ENCODE results near the gene PPP2R5C. TPM values are rescaled to one million over a fixed set of nuclear protein-coding genes. Genes with fewer than 3 reads are reported as not detected.
A peak's percentile ranks its signal among the peaks of the same experiment; 100 is the strongest.

Gene PPP2R5C
- total RNA-seq, 4 donors from 2014 or later, result 66.2 to 211 (median 116) TPM

GRCh38 chr14:101836135-101836534 is 74.6 kb downstream of the PPP2R5C start:
- no peaks in the 10 kb centered on the region for H3K27me3 ChIP-seq
- intact Hi-C loops (cut with DNase I; ENCODE audit: low total_unique reads) (no loop called here), in situ Hi-C loops (cut with MboI; ENCODE audit: low pct_ligation_motif_present in 1 of 4, low pct_unique_long_range_greater_than_20kb in 1 of 4, low sequenced_read_pairs in 3 of 4) (no loop called here)
- no peak for TF ChIP-seq EP300 (IDR thresholded peaks at IDR 0.05; ENCODE audit: low read depth)
- TF ChIP-seq, protein P1, sequence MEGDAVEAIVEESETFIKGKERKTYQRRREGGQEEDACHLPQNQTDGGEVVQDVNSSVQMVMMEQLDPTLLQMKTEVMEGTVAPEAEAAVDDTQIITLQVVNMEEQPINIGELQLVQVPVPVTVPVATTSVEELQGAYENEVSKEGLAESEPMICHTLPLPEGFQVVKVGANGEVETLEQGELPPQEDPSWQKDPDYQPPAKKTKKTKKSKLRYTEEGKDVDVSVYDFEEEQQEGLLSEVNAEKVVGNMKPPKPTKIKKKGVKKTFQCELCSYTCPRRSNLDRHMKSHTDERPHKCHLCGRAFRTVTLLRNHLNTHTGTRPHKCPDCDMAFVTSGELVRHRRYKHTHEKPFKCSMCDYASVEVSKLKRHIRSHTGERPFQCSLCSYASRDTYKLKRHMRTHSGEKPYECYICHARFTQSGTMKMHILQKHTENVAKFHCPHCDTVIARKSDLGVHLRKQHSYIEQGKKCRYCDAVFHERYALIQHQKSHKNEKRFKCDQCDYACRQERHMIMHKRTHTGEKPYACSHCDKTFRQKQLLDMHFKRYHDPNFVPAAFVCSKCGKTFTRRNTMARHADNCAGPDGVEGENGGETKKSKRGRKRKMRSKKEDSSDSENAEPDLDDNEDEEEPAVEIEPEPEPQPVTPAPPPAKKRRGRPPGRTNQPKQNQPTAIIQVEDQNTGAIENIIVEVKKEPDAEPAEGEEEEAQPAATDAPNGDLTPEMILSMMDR (IDR thresholded peaks at IDR 0.05), result no peak
- no peak for TF ChIP-seq POLR2A (IDR thresholded peaks at IDR 0.05)
- no peak for TF ChIP-seq POLR2AphosphoS5 (IDR thresholded peaks at IDR 0.05)
- 63 to 80% methylated on average over 1 to 8 of the region's 8 CpGs for WGBS, 2 donors (ENCODE audit: low coverage in 1 of 2)
- H3K27ac ChIP-seq, result peak overlapping the region; percentile 59 to 73 (median 66)
- no peak overlapping the region for H3K4me3 ChIP-seq
- H3K9me3 ChIP-seq, result no peaks in the 10 kb centered on the region
- DNase-seq, result no peak
- peaks cover 28 to 63% (median 31%) of the 10 kb centered on the region in 4 donors for H3K4me1 ChIP-seq
- H3K36me3 ChIP-seq, result no peaks in the 10 kb centered on the region

DNA sequence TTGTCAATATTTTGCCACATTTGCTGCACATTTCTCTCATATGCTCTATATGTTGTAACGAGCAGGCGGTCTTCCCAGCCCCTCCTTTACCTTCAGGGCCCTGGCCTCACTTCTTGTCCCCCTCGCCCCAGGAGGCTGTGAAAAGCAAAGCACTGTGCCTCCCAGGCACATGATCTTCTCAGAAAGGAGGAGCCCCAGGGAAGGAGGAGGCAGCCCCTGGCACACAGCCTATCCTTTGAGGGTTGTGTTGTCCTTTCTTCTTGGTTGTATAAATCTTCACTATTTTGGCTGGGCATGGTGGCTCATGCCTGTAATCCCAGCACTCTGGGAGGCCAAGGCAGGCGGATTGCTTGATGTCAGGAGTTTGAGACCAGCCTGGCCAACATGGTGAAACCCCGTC is 77.0 kb downstream of the PPP2R5C start:
- intact Hi-C loops (cut with DNase I; ENCODE audit: low total_unique reads) (no loop called here), in situ Hi-C loops (cut with MboI; ENCODE audit: low pct_ligation_motif_present in 1 of 4, low pct_unique_long_range_greater_than_20kb in 1 of 4, low sequenced_read_pairs in 3 of 4) (no loop called here)
- Histone ChIP-seq H3K4me1 (peaks cover 28 to 64% (median 31%) of the 10 kb centered on the region in 4 donors), H3K36me3 (no peaks in the 10 kb centered on the region), H3K4me3 (no peak overlapping the region), H3K9me3 (no peaks in the 10 kb centered on the region), H3K27ac (peak overlapping the region in 1 of 4 donors; percentile 39), H3K27me3 (no peaks in the 10 kb centered on the region)
- TF ChIP-seq POLR2A (IDR thresholded peaks at IDR 0.05) (no peak), POLR2AphosphoS5 (IDR thresholded peaks at IDR 0.05) (no peak), EP300 (IDR thresholded peaks at IDR 0.05; ENCODE audit: low read depth) (no peak)
- TF ChIP-seq, protein P1 (IDR thresholded peaks at IDR 0.05), result no peak
- DNase-seq, result no peak
- WGBS, 2 donors (ENCODE audit: low coverage in 1 of 2), result 84 to 85% methylated on average over 3 to 5 of the region's 5 CpGs

- in situ Hi-C loops (cut with MboI; ENCODE audit: low pct_ligation_motif_present in 1 of 4, low pct_unique_long_range_greater_than_20kb in 1 of 4, low sequenced_read_pairs in 3 of 4), result no loop called here
- H3K4me1 ChIP-seq, result peaks cover 23 to 57% (median 26%) of the 10 kb centered on the region in 4 donors
- 67 to 68% methylated on average over 5 to 11 of the region's 11 CpGs for WGBS, 2 donors (ENCODE audit: low coverage in 1 of 2)
These were observed 77.7 kb downstream of the PPP2R5C start for GRCh38 chr14:101839236-101839635.

DNA sequence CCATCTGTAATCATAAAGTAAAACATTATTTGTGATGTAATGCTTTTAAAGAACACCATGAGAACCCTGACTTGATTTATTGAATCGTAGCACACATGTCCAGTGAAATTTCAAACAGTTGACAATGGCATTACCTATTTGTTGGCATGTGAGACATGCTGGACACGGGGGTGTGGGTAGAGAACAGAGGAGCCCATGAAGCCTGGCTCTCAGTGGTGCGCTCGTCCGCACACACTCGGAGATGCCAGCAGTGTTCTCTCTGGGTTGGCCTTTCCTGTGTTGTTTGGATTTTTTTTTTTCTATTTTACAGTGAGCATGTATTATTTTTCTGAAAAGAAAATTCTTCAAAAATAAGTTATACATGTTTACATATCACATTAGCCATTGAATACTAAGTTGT is 78.2 kb downstream of the PPP2R5C start:
- H3K4me3 ChIP-seq, result no peak overlapping the region
- peaks cover 18 to 52% (median 24%) of the 10 kb centered on the region in 4 donors for H3K4me1 ChIP-seq
- peak overlapping the region in 1 of 4 donors; percentile 39 for H3K27ac ChIP-seq
- no peaks in the 10 kb centered on the region for H3K36me3 ChIP-seq
- DNase-seq, result no peak
- no peaks in the 10 kb centered on the region for H3K9me3 ChIP-seq
- 90 to 91% methylated on average over 6 of the region's 6 CpGs for WGBS, 2 donors (ENCODE audit: low coverage in 1 of 2)
- in situ Hi-C loops (cut with MboI; ENCODE audit: low pct_ligation_motif_present in 1 of 4, low pct_unique_long_range_greater_than_20kb in 1 of 4, low sequenced_read_pairs in 3 of 4) (loop anchor here in 1 of 4 donors (10.0 kb wide), 1 partner anchor 65 kb away; no protein-coding TSS in a partner anchor), intact Hi-C loops (cut with DNase I; ENCODE audit: low total_unique reads) (loop anchor here (10.0 kb wide), 1 partner anchor 65 kb away; no protein-coding TSS in a partner anchor)
- TF ChIP-seq, protein P1 (IDR thresholded peaks at IDR 0.05), result no peak
- no peak for TF ChIP-seq EP300 (IDR thresholded peaks at IDR 0.05; ENCODE audit: low read depth)
- TF ChIP-seq POLR2AphosphoS5 (IDR thresholded peaks at IDR 0.05), result no peak
- TF ChIP-seq POLR2A (IDR thresholded peaks at IDR 0.05), result no peak
- H3K27me3 ChIP-seq, result no peaks in the 10 kb centered on the region

More at GRCh38 chr14:101839236-101839635, 77.7 kb downstream of the PPP2R5C start:
- peak; percentile 39 for DNase-seq
- TF ChIP-seq POLR2AphosphoS5 (IDR thresholded peaks at IDR 0.05) (no peak), POLR2A (IDR thresholded peaks at IDR 0.05) (no peak), EP300 (IDR thresholded peaks at IDR 0.05; ENCODE audit: low read depth) (no peak)
- TF ChIP-seq, protein P1 (IDR thresholded peaks at IDR 0.05), result no peak
- Histone ChIP-seq H3K36me3 (no peaks in the 10 kb centered on the region), H3K27me3 (no peaks in the 10 kb centered on the region), H3K9me3 (no peaks in the 10 kb centered on the region), H3K27ac (peak overlapping the region in 2 of 4 donors; percentile 5 to 39), H3K4me3 (no peak overlapping the region)
- intact Hi-C loops (cut with DNase I; ENCODE audit: low total_unique reads), result no loop called here

Data from transverse colon (tissue), 4 donors.